MM.1S (cell line): ENCODE data around the gene PRXL2C.

Source experiments
- DNase-seq: peaks from one replicate; pipeline ENCODE4 v3.0.0-alpha.2; 2015
- H2AFZ ChIP-seq: fragments of 300-600 bp; sonication (generic); 2 replicates; pipeline ENCODE4 v1.6.0; 2016; ENCODE audit warnings: antibody characterized with exemption, low read length
- H3F3A ChIP-seq: fragments of 300-600 bp; sonication (generic); 2 replicates; pipeline ENCODE4 v1.6.1; 2016; ENCODE audit warnings: mild to moderate bottlenecking, antibody characterized with exemption, low read length, moderate library complexity, mixed read lengths; ENCODE audit not compliant: insufficient read depth
- H3K27ac ChIP-seq: fragments of 300-600 bp; sonication (generic); 2 replicates; pipeline ENCODE4 v1.5.1; 2016; ENCODE audit warnings: mild to moderate bottlenecking, low read length
- H3K27me3 ChIP-seq: fragments of 300-600 bp; sonication (generic); replicated peaks from 2 replicates; pipeline ENCODE4 v1.6.0; 2016; ENCODE audit warnings: low read length; ENCODE audit not compliant: insufficient read depth
- H3K36me3 ChIP-seq: fragments of 300-600 bp; sonication (generic); replicated peaks from 2 replicates; pipeline ENCODE4 v1.6.1; 2016; ENCODE audit warnings: mild to moderate bottlenecking, low read length, mixed read lengths; ENCODE audit not compliant: insufficient read depth
- H3K4me1 ChIP-seq: fragments of 300-600 bp; sonication (generic); 2 replicates; pipeline ENCODE4 v1.6.1; 2016; ENCODE audit warnings: low read length, mixed read lengths
- H3K4me2 ChIP-seq: fragments of 300-600 bp; sonication (generic); 2 replicates; pipeline ENCODE4 v1.6.0; 2016; ENCODE audit warnings: low read depth, low read length
- H3K4me3 ChIP-seq: fragments of 300-600 bp; sonication (generic); 2 replicates; pipeline ENCODE4 v1.5.1; 2016; ENCODE audit warnings: low read length, mixed read lengths
- H3K79me2 ChIP-seq: fragments of 300-600 bp; sonication (generic); 2 replicates; pipeline ENCODE4 v1.6.1; 2016; ENCODE audit warnings: mixed run types, low read length, mixed read lengths
- H3K9ac ChIP-seq: fragments of 300-600 bp; sonication (generic); 2 replicates; pipeline ENCODE4 v1.6.1; 2016; ENCODE audit warnings: low read length, mixed read lengths
- H3K9me2 ChIP-seq: fragments of 300-600 bp; sonication (generic); replicated peaks from 2 replicates; pipeline ENCODE4 v1.6.1; 2016; ENCODE audit warnings: mild to moderate bottlenecking, low read length, mixed read lengths; ENCODE audit not compliant: insufficient read depth
- H3K9me3 ChIP-seq: fragments of 300-600 bp; sonication (generic); replicated peaks from 2 replicates; pipeline ENCODE4 v1.6.1; 2016; ENCODE audit warnings: mild to moderate bottlenecking, low read length, mixed read lengths; ENCODE audit not compliant: insufficient read depth
- H4K20me1 ChIP-seq: fragments of 300-600 bp; sonication (generic); 2 replicates; pipeline ENCODE4 v1.6.1; 2016; ENCODE audit warnings: mild to moderate bottlenecking, low read length, moderate library complexity, mixed read lengths; ENCODE audit not compliant: insufficient read depth
- CTCF ChIP-seq: fragments of 300-600 bp; sonication (generic); IDR thresholded peaks from 2 replicates; pipeline ENCODE4 v1.5.1; 2016; ENCODE audit warnings: antibody characterized with exemption, low read length, mixed read lengths
- EZH2 ChIP-seq: fragments of 300-600 bp; sonication (generic); optimal IDR thresholded peaks from 2 replicates; pipeline ENCODE3; 2017; ENCODE audit warnings: low read depth, mild to moderate bottlenecking, antibody characterized with exemption, low read length, mixed read lengths
- EZH2phosphoT487 ChIP-seq: fragments of 300-600 bp; sonication (generic); IDR thresholded peaks from 2 replicates; pipeline ENCODE4 v1.6.1; 2018; ENCODE audit warnings: antibody characterized with exemption, low read length

PRXL2C gene

GRCh38 chr9:96646081-96646991, 8.8 kb downstream of the PRXL2C start:
- no peaks in the 10 kb centered on the region for H4K20me1 ChIP-seq
- no peaks in the 10 kb centered on the region for H3K9me3 ChIP-seq
- H3K36me3 ChIP-seq = no peaks in the 10 kb centered on the region
- H3K4me2 ChIP-seq = no peak overlapping the region
- TF ChIP-seq EZH2phosphoT487 = no peak
- no peak for TF ChIP-seq EZH2
- TF ChIP-seq CTCF = no peak
- H3K4me1 ChIP-seq = no peaks in the 10 kb centered on the region
- no peak overlapping the region for H2AFZ ChIP-seq
- H3K9ac ChIP-seq = no peak overlapping the region
- no peaks in the 10 kb centered on the region for H3K9me2 ChIP-seq
- H3K4me3 ChIP-seq = no peak overlapping the region
- H3F3A ChIP-seq = no peaks in the 10 kb centered on the region
- no peak for DNase-seq
- H3K79me2 ChIP-seq = no peaks in the 10 kb centered on the region
- H3K27me3 ChIP-seq = no peaks in the 10 kb centered on the region
- no peak overlapping the region for H3K27ac ChIP-seq

- Histone ChIP-seq H3K79me2 (no peaks in the 10 kb centered on the region), H3K27ac (no peak overlapping the region), H3K27me3 (no peaks in the 10 kb centered on the region), H3K4me2 (no peak overlapping the region), H3K9ac (no peak overlapping the region), H3K36me3 (no peaks in the 10 kb centered on the region), H3K9me3 (no peaks in the 10 kb centered on the region), H3K4me1 (no peaks in the 10 kb centered on the region), H3K4me3 (no peak overlapping the region), H3F3A (no peaks in the 10 kb centered on the region), H3K9me2 (no peaks in the 10 kb centered on the region), H2AFZ (no peak overlapping the region), H4K20me1 (no peaks in the 10 kb centered on the region)
- TF ChIP-seq CTCF = no peak
- TF ChIP-seq EZH2 = no peak
- TF ChIP-seq EZH2phosphoT487 = no peak
- DNase-seq = no peak
Measured at GRCh38 chr9:96644137-96644536, 11.0 kb downstream of the PRXL2C start.

GRCh38 chr9:96641514-96641913, 13.6 kb downstream of the PRXL2C start:
- Histone ChIP-seq H4K20me1 (no peaks in the 10 kb centered on the region), H3K36me3 (no peaks in the 10 kb centered on the region), H3K9me3 (no peaks in the 10 kb centered on the region), H3K4me2 (no peak overlapping the region), H3F3A (no peaks in the 10 kb centered on the region), H3K4me1 (no peaks in the 10 kb centered on the region), H3K9me2 (no peaks in the 10 kb centered on the region), H3K27ac (no peak overlapping the region), H3K4me3 (no peak overlapping the region), H3K79me2 (no peaks in the 10 kb centered on the region), H2AFZ (no peak overlapping the region), H3K27me3 (no peaks in the 10 kb centered on the region), H3K9ac (no peak overlapping the region)
- TF ChIP-seq EZH2phosphoT487 (no peak), EZH2 (no peak), CTCF (no peak)
- no peak for DNase-seq
